Breast epithelium (tissue), 3 donors: Measurements from ENCODE around the gene PTPRG.

Source experiments
- POLR2A ChIP-seq: fragments of 450-650 bp; IDR thresholded peaks from one replicate; pipeline ENCODE4 v1.6.1; 2016; ENCODE audit warnings: antibody characterized with exemption, mild to moderate bottlenecking, moderate library complexity
- TF ChIP-seq, protein P1 (sequence below), 3 donors: fragments of 450-650 bp; IDR thresholded peaks; one replicate each; pipeline ENCODE4 v1.5.1; 2016 to 2017; ENCODE audit warnings: antibody characterized with exemption in 3 of 3, mild to moderate bottlenecking in 3 of 3, moderate library complexity in 3 of 3

DNA sequence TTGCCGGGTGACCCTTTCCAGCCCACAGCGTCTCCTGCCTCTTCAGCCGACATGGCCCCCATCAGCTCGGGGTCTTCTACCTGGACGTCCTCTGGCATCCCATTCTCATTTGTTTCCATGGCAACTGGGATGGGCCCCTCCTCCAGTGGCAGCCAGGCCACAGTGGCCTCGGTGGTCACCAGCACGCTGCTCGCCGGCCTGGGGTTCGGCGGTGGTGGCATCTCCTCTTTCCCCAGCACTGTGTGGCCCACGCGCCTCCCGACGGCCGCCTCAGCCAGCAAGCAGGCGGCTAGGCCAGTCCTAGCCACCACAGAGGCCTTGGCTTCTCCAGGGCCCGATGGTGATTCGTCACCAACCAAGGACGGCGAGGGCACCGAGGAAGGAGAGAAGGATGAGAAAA lies 641.8 kb downstream of the PTPRG start:
- TF ChIP-seq, protein P1, sequence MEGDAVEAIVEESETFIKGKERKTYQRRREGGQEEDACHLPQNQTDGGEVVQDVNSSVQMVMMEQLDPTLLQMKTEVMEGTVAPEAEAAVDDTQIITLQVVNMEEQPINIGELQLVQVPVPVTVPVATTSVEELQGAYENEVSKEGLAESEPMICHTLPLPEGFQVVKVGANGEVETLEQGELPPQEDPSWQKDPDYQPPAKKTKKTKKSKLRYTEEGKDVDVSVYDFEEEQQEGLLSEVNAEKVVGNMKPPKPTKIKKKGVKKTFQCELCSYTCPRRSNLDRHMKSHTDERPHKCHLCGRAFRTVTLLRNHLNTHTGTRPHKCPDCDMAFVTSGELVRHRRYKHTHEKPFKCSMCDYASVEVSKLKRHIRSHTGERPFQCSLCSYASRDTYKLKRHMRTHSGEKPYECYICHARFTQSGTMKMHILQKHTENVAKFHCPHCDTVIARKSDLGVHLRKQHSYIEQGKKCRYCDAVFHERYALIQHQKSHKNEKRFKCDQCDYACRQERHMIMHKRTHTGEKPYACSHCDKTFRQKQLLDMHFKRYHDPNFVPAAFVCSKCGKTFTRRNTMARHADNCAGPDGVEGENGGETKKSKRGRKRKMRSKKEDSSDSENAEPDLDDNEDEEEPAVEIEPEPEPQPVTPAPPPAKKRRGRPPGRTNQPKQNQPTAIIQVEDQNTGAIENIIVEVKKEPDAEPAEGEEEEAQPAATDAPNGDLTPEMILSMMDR (IDR thresholded peaks at IDR 0.05): no peak
- no peak for TF ChIP-seq POLR2A
